ENCODE measurements around the gene RSKR. TPM values are rescaled to one million over a fixed set of nuclear protein-coding genes. Genes with fewer than 3 reads are reported as not detected.

RSKR gene
- total RNA-seq, 4 donors from 2014 or later, result 2.3 to 4.2 (median 4.1) TPM

DNA sequence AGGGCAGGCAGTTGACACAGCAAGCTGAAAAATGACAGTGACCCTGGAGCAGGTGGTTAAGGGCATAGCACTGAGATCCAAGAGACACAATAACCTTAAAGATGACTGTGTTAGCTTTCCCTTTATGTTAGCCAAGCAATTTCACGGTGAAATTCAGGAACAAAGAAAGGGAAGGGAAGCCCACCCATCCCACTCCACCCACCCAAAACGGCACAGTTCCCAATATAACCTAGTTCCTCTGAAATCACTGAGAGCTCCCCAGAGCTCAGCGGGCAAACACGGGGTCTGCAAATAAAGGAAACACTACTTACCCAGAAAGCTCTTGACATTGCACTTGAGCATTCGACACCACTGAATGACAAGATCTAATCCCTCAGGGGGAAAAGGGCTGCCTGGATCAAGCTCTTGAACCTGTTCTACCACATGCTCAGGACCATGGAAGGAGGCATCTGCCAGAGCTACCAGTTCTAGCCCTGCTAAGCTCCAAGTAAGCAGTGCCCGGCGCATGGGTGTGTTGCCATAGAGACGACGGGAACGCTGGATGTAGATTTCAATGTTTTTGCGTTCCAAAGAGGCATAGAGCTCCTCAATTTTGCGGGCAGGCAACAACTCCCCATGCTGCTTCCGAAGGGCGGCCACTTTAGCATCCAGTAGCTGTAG is 20.4 kb upstream of the RSKR start:
- Histone ChIP-seq H3K4me3 (no peak overlapping the region), H3K9me3 (no peaks in the 10 kb centered on the region), H3K4me1 (no peaks in the 10 kb centered on the region), H3K27ac (replicated peaks in 1 of 4) (no peak overlapping the region), H3K36me3 (peaks cover 87 to 100% (median 100%) of the 10 kb centered on the region in 4 donors), H3K27me3 (no peaks in the 10 kb centered on the region)
- intact Hi-C loops (cut with DNase I), result no loop called here
- 90% methylated on average over 14 of the region's 14 CpGs for WGBS
- no peak for DNase-seq (ENCODE audit: extremely low spot score)
- TF ChIP-seq POLR2AphosphoS5 (IDR thresholded peaks at IDR 0.05), result no peak
- TF ChIP-seq POLR2A (IDR thresholded peaks at IDR 0.05; ENCODE audit: low read depth), result no peak
- no peak for TF ChIP-seq CTCF (IDR thresholded peaks at IDR 0.05)
- TF ChIP-seq EP300 (IDR thresholded peaks at IDR 0.05), result no peak

DNA sequence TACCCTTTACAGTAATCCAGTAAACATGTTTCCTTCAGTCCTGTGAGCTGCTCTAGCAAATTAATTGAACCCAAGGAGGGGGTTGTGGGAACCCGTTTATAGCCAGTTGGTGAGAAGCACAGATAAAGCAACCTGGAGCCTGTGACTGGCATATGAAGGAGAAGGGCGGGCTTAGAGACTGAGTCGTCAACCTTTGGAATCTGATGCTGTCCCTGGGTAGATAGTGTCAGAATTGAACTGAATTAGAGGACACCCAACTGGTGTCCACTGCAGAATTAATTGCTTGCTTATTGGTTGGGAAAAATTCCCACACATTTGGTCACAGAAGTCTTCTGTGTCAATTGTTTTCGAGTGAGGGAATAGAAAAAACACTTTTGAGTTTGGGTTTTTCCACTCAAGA is 12.8 kb upstream of the RSKR start:
- Histone ChIP-seq H3K27me3 (no peaks in the 10 kb centered on the region), H3K9me3 (no peaks in the 10 kb centered on the region), H3K4me3 (no peak overlapping the region), H3K27ac (replicated peaks in 1 of 4) (no peak overlapping the region), H3K36me3 (peaks cover 38 to 97% (median 85%) of the 10 kb centered on the region in 4 donors), H3K4me1 (no peaks in the 10 kb centered on the region)
- WGBS, result 93% methylated on average over 4 of the region's 4 CpGs
- DNase-seq (ENCODE audit: extremely low spot score), result no peak
- intact Hi-C loops (cut with DNase I), result no loop called here
- TF ChIP-seq POLR2A (IDR thresholded peaks at IDR 0.05; ENCODE audit: low read depth), result no peak
- TF ChIP-seq CTCF (IDR thresholded peaks at IDR 0.05), result no peak
- TF ChIP-seq EP300 (IDR thresholded peaks at IDR 0.05), result no peak
- no peak for TF ChIP-seq POLR2AphosphoS5 (IDR thresholded peaks at IDR 0.05)

DNA sequence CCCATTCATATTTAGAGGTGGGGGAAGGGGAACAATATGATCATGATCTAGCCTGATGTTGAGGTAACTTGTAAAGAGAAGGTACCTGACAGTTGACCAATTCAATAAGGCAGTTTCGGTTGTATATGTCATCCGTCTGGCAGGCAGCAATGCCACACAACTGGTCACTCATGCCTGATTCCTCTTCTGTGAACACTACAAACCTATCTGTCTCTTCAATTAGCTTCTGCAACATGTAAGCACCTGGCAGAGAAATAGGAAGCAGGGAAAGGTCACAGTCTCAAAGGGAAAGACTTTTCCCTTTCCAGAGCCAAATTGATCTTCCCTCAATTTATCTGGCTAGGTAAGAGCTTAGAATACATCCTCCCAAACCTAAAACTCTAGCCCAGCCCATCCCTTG is 10.2 kb upstream of the RSKR start:
- intact Hi-C loops (cut with DNase I), result no loop called here
- no peaks in the 10 kb centered on the region for H3K9me3 ChIP-seq
- no peaks in the 10 kb centered on the region for H3K4me1 ChIP-seq
- DNase-seq (ENCODE audit: extremely low spot score), result no peak
- H3K4me3 ChIP-seq, result no peak overlapping the region
- TF ChIP-seq EP300 (IDR thresholded peaks at IDR 0.05) (no peak), POLR2AphosphoS5 (IDR thresholded peaks at IDR 0.05) (no peak), POLR2A (IDR thresholded peaks at IDR 0.05; ENCODE audit: low read depth) (no peak), CTCF (IDR thresholded peaks at IDR 0.05) (no peak)
- 95% methylated on average over 2 of the region's 2 CpGs for WGBS
- H3K27me3 ChIP-seq, result no peaks in the 10 kb centered on the region
- H3K27ac ChIP-seq (replicated peaks in 1 of 4), result no peak overlapping the region
- peaks cover 52 to 97% (median 86%) of the 10 kb centered on the region in 4 donors for H3K36me3 ChIP-seq

DNA sequence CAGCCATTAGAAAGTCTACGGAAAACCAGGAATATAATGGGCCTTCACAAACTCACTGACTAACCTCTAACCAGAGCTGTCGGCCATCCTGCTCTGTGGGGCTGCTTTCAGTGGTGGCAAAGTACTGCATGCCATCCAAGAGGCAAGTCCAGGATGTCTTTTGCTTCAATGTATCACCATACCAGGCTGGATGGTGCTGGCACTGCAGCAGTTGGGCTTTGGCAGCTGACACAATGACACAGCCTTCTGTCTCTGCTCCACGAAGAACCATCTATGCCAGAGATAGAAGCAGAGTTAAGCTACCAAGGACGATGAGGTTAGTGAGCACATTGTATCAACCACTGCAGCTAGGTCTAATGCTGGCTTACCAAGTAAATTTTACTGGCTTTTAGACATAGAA is 9.7 kb upstream of the RSKR start:
- intact Hi-C loops (cut with DNase I), result no loop called here
- Histone ChIP-seq H3K4me3 (no peak overlapping the region), H3K9me3 (no peaks in the 10 kb centered on the region), H3K27me3 (no peaks in the 10 kb centered on the region), H3K36me3 (peaks cover 57 to 97% (median 88%) of the 10 kb centered on the region in 4 donors), H3K27ac (replicated peaks in 1 of 4) (no peak overlapping the region), H3K4me1 (no peaks in the 10 kb centered on the region)
- 89% methylated on average over 4 of the region's 4 CpGs for WGBS
- DNase-seq (ENCODE audit: extremely low spot score), result no peak
- TF ChIP-seq CTCF (IDR thresholded peaks at IDR 0.05) (no peak), POLR2A (IDR thresholded peaks at IDR 0.05; ENCODE audit: low read depth) (no peak), POLR2AphosphoS5 (IDR thresholded peaks at IDR 0.05) (no peak), EP300 (IDR thresholded peaks at IDR 0.05) (no peak)

DNA sequence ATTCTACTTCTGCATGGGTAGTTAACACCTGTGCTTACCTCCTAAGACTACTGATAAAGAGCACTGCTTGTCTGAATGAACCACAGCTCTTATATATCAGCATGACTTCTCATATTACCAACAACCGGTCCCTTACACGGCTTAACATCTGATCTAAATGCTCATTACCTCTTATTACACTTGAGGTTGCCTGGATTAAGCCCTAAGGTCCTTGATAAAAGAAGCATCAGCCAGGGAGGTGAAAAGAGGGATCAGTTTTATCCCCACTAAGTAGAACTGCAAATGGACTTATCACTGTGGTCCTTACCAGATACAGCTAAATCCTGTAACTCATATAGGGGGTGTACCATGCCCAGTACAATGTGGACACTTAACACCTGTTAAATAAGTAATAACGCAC is 8.2 kb upstream of the RSKR start:
- peaks cover 72 to 97% (median 89%) of the 10 kb centered on the region in 4 donors for H3K36me3 ChIP-seq
- no peaks in the 10 kb centered on the region for H3K4me1 ChIP-seq
- intact Hi-C loops (cut with DNase I), result no loop called here
- no peak overlapping the region for H3K27ac ChIP-seq (replicated peaks in 1 of 4)
- TF ChIP-seq POLR2AphosphoS5 (IDR thresholded peaks at IDR 0.05) (no peak), EP300 (IDR thresholded peaks at IDR 0.05) (no peak), POLR2A (IDR thresholded peaks at IDR 0.05; ENCODE audit: low read depth) (no peak), CTCF (IDR thresholded peaks at IDR 0.05) (no peak)
- no peak overlapping the region for H3K4me3 ChIP-seq
- no peaks in the 10 kb centered on the region for H3K9me3 ChIP-seq
- WGBS, result 97% methylated on average over 3 of the region's 3 CpGs
- no peaks in the 10 kb centered on the region for H3K27me3 ChIP-seq
- no peak for DNase-seq (ENCODE audit: extremely low spot score)

All from esophagus muscularis mucosa (tissue), 4 donors.